Measurements from ENCODE around the gene CYB561D1. TPM values are rescaled to one million over a fixed set of nuclear protein-coding genes. Genes with fewer than 3 reads are reported as not detected.
A peak's percentile ranks its signal among the peaks of the same experiment; 100 is the strongest.

The CYB561D1 gene
- total and polyA plus RNA-seq, 2 of the 13 experiments (the other 11 are each of a cell fraction or from before 2014, with no cell fraction given) = 3.9 to 4.1 TPM

GRCh38 chr1:109466452-109467300 is 27.2 kb upstream of the CYB561D1 start, which contains the start of gene SYPL2 (continued):
- TF ChIP-seq TFE3 (CRISPR knock-in tag; IDR thresholded peaks at IDR 0.05) = no peak
- no peak for TF ChIP-seq ZNF207 (IDR thresholded peaks at IDR 0.05; ENCODE audit: borderline replicate concordance)
- 0 out of 2 replicates have a peak, but pooled peaks have one; percentile 29 for TF ChIP-seq ZNF263 (CRISPR knock-in tag; IDR thresholded peaks at IDR 0.05)
- no peak for TF ChIP-seq USF2 (IDR thresholded peaks at IDR 0.05; ENCODE audit: low read depth, low read length)
- TF ChIP-seq USF2 (CRISPR knock-in tag; IDR thresholded peaks at IDR 0.05; ENCODE audit: borderline replicate concordance) = peak; percentile 63; the same call in 1 of the 2 replicates
- no peak for TF ChIP-seq ZNF124 (CRISPR knock-in tag; IDR thresholded peaks at IDR 0.05)
- TF ChIP-seq ZNF589 (CRISPR knock-in tag; conservative IDR thresholded peaks at IDR 0.05) = no peak
- no peak for TF ChIP-seq ADNP (CRISPR knock-in tag; IDR thresholded peaks at IDR 0.05)
- TF ChIP-seq ZNF142 (CRISPR knock-in tag; IDR thresholded peaks at IDR 0.05) = no peak; the same call in 1 of the 2 replicates
- no peak for TF ChIP-seq TBX2 (CRISPR knock-in tag; IDR thresholded peaks at IDR 0.05; ENCODE audit: borderline replicate concordance)
- no peak for TF ChIP-seq ZBTB2 (CRISPR knock-in tag; IDR thresholded peaks at IDR 0.05; ENCODE audit: low read depth)
- no peak for TF ChIP-seq GPBP1L1 (CRISPR knock-in tag; IDR thresholded peaks at IDR 0.05)
- no peak for TF ChIP-seq ZKSCAN5 (CRISPR knock-in tag; IDR thresholded peaks at IDR 0.05)
- peak; percentile 29 for TF ChIP-seq ZFX (CRISPR knock-in tag; IDR thresholded peaks at IDR 0.05; ENCODE audit: low read depth)
- no peak for TF ChIP-seq SSRP1 (CRISPR knock-in tag; IDR thresholded peaks at IDR 0.05)
